Nephron progenitor cell (in vitro differentiated cells): ENCODE results near the gene ARHGEF11.

ENCODE experiments used
- DNase-seq: peaks from one replicate; pipeline ENCODE4 v3.0.0; 2021
- H3K27ac Mint-ChIP-seq: 2 replicates; pipeline ENCODE4 v1.8.0; 2021; ENCODE audit warnings: mild to moderate bottlenecking, moderate library complexity, mixed read lengths
- H3K27me3 Mint-ChIP-seq: 2 replicates; pipeline ENCODE4 v1.8.0; 2021; ENCODE audit warnings: mild to moderate bottlenecking, low read depth, mixed read lengths; ENCODE audit not compliant: poor library complexity
- H3K36me3 Mint-ChIP-seq: 2 replicates; pipeline ENCODE4 v1.8.0; 2021; ENCODE audit warnings: low read depth, mixed read lengths
- H3K4me1 Mint-ChIP-seq: 2 replicates; pipeline ENCODE4 v1.8.0; 2021; ENCODE audit warnings: mixed read lengths
- H3K4me3 Mint-ChIP-seq: 2 replicates; pipeline ENCODE4 v1.8.0; 2021; ENCODE audit warnings: mild to moderate bottlenecking, moderate library complexity, mixed read lengths
- H3K9me3 Mint-ChIP-seq: 2 replicates; pipeline ENCODE4 v1.8.0; 2021; ENCODE audit warnings: mild to moderate bottlenecking, moderate library complexity, mixed read lengths
- TF ChIP-seq, protein P1 (sequence below): fragments of 200-600 bp; sonication (generic); IDR thresholded peaks from 2 replicates; pipeline ENCODE4 v1.5.0; 2021; ENCODE audit warnings: antibody characterized with exemption

The ARHGEF11 gene

DNA sequence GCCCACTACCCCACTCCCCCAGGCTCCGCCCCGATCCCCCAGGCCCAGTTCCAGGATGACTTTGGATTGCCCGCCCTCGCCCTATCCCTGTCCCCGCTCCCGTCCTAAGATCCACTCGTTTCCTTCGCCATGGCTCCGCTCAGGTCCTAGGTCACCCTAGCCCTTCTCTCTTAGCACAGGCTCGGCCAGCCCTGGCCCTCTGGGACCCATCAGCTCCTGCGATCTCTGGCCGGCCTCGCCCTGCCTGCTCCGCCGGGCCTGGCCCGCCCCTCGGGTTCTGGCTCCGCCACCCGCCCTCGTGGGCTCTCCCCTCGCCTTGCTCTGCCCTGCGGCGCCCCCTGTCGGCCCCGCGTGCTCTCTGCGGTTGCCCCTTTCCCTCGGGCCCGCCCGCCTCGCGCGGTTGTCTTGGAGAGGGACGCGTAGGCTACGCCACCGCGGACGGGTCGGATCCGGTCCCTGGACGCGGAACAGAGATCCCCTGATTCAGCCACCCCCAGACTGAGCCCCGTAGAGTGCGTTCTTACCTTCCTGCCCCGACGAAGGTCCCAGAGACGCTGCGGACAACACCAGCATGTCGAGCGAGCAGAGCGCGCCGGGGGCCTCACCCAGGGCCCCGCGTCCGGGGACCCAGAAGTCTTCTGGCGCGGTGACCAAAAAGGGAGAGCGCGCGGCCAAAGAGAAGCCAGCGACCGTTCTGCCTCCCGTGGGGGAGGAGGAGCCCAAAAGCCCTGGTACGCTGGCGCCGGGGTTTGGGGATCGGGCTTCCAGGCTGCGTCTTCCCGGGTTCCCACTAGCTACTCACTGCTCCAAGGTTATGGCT lies 125.1 kb downstream of the ARHGEF11 start, which contains the start of gene LRRC71:
Gene LRRC71 (plus strand): TSS at position 400 of the 820 bp plus-strand sequence. CDS start 172 bp downstream, at position 572.
- TF ChIP-seq, protein P1, sequence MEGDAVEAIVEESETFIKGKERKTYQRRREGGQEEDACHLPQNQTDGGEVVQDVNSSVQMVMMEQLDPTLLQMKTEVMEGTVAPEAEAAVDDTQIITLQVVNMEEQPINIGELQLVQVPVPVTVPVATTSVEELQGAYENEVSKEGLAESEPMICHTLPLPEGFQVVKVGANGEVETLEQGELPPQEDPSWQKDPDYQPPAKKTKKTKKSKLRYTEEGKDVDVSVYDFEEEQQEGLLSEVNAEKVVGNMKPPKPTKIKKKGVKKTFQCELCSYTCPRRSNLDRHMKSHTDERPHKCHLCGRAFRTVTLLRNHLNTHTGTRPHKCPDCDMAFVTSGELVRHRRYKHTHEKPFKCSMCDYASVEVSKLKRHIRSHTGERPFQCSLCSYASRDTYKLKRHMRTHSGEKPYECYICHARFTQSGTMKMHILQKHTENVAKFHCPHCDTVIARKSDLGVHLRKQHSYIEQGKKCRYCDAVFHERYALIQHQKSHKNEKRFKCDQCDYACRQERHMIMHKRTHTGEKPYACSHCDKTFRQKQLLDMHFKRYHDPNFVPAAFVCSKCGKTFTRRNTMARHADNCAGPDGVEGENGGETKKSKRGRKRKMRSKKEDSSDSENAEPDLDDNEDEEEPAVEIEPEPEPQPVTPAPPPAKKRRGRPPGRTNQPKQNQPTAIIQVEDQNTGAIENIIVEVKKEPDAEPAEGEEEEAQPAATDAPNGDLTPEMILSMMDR: peak; percentile 96
- peaks cover 20% of the 10 kb centered on the region for H3K36me3 Mint-ChIP-seq
- H3K9me3 Mint-ChIP-seq: peaks cover 16% of the 10 kb centered on the region
- peaks cover 10% of the 10 kb centered on the region for H3K4me1 Mint-ChIP-seq
- peak within 1 kb of the TSS; percentile 75 for H3K4me3 Mint-ChIP-seq
- H3K27me3 Mint-ChIP-seq: peaks cover 85% of the 10 kb centered on the region
- peak; percentile 94 for DNase-seq
- H3K27ac Mint-ChIP-seq: no peak within 1 kb of the TSS

DNA sequence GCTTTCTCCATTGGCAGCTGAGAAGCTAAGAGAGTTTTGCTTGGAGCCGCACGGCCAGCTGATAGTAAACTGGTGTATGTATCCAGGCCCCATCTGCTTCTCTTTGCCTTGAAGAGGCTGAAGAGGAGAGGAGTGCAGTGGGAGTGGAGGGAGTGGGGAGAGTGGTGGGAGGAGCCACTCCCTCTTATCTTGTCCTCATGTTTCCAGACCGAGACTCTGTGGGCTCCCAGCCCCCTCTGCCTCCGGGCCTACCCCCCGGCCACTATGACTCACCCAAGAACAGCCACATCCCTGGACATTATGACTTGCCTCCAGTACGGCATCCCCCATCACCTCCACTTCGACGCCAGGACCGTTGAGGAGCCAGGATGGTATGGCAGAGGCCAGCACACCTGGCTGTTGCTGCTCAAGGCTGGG lies 131.1 kb downstream of the ARHGEF11 start:
- Mint-ChIP-seq H3K36me3 (peaks cover 20% of the 10 kb centered on the region), H3K4me1 (peaks cover 32% of the 10 kb centered on the region), H3K9me3 (peaks cover 16% of the 10 kb centered on the region), H3K4me3 (no peak overlapping the region), H3K27ac (no peak overlapping the region), H3K27me3 (peaks cover 33% of the 10 kb centered on the region)
- no peak for DNase-seq
- TF ChIP-seq, protein P1: no peak

GRCh38 chr1:156913809-156914387 lies 131.6 kb downstream of the ARHGEF11 start:
- TF ChIP-seq, protein P1: no peak
- Mint-ChIP-seq H3K9me3 (peaks cover 14% of the 10 kb centered on the region), H3K27me3 (peaks cover 33% of the 10 kb centered on the region), H3K4me1 (peaks cover 34% of the 10 kb centered on the region), H3K4me3 (peak overlapping the region; percentile 23), H3K36me3 (peaks cover 18% of the 10 kb centered on the region), H3K27ac (peak overlapping the region; percentile 29)
- no peak for DNase-seq

DNA sequence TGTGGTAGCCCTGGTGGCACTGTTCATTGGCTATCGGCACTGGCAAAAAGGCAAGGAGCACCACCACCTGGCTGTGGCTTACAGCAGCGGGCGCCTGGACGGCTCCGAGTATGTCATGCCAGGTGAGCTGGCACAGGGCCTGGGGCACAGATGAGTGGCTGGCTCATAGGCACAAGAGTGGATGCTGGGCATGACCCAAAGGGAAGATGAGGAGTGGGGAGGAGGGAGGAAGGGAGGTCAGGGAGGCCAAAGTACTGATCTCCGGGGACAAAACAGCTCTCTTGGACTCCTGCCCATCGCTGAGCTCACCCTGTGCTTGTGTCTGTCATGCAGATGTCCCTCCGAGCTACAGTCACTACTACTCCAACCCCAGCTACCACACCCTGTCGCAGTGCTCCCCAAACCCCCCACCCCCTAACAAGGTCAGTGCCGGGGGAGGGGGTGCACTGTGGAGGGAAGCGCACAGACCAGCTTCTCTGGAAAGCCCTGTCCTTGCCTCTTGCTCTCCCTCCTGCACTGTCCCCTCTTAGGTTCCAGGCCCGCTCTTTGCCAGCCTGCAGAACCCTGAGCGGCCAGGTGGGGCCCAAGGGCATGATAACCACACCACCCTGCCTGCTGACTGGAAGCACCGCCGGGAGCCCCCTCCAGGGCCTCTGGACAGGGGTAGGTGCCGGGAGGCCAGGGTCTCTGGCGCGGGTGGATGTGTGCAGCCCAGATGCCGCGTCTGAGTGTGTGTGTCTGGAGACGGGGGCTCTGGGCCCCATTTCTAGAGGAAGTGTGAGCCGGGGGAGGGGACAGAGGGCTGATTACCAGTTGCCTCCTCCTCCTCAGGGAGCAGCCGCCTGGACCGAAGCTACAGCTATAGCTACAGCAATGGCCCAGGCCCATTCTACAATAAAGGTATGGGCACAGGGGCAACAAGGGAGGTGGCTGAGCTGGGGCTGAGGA lies 132.4 kb downstream of the ARHGEF11 start:
- Mint-ChIP-seq H3K27me3 (peaks cover 27% of the 10 kb centered on the region), H3K4me1 (peaks cover 38% of the 10 kb centered on the region), H3K36me3 (peaks cover 12% of the 10 kb centered on the region), H3K27ac (no peak overlapping the region), H3K9me3 (peaks cover 6% of the 10 kb centered on the region), H3K4me3 (peak overlapping the region; percentile 23)
- DNase-seq: peak; percentile 44
- TF ChIP-seq, protein P1: peak; percentile 31

- Mint-ChIP-seq H3K27ac (no peak overlapping the region), H3K4me1 (peaks cover 38% of the 10 kb centered on the region), H3K9me3 (peaks cover 3% of the 10 kb centered on the region), H3K27me3 (peaks cover 23% of the 10 kb centered on the region), H3K4me3 (no peak overlapping the region), H3K36me3 (peaks cover 9% of the 10 kb centered on the region)
- no peak for DNase-seq
- TF ChIP-seq, protein P1: no peak
Measured at GRCh38 chr1:156912310-156912709, 133.2 kb downstream of the ARHGEF11 start.
